Spleen (tissue), 7 donors: Measurements from ENCODE around the gene GCK.

ENCODE experiments used
- POLR2A ChIP-seq, 3 donors: fragments of 450-650 bp; IDR thresholded peaks; one replicate each; pipeline ENCODE4 v1.5.1; 2017; ENCODE audit warnings: antibody characterized with exemption in 3 of 3, mild to moderate bottlenecking in 1 of 3
- POLR2AphosphoS5 ChIP-seq, 3 donors: sonication (generic); formaldehyde crosslinking; IDR thresholded peaks; one replicate each; pipeline ENCODE4 v1.5.1; 2017; ENCODE audit warnings: antibody characterized with exemption in 3 of 3
- TF ChIP-seq, protein P1 (sequence below), 11 experiments: fragments of 200-600 bp in 7 of 11; fragments of 450-650 bp in 4 of 11; sonication (generic) in 4 of 11; IDR thresholded peaks in 8 of 11; conservative IDR thresholded peaks in 3 of 11; 1 replicate in 7 of 11; 2 replicates in 4 of 11; pipeline versions ENCODE4 v1.4.0 to v1.8.0; 2016 to 2021; ENCODE audit warnings: antibody characterized with exemption in 11 of 11, inconsistent platforms in 4 of 11, mild to moderate bottlenecking in 1 of 11
- donor health status: DM: no; HTN: no; CAD: no; lungs with moderate emphysema.
- donor health status: DM: no; HTN: no; CAD: no.
- donor health status: DM: no; HTN: no; CAD: no.

- TF ChIP-seq, protein P1, sequence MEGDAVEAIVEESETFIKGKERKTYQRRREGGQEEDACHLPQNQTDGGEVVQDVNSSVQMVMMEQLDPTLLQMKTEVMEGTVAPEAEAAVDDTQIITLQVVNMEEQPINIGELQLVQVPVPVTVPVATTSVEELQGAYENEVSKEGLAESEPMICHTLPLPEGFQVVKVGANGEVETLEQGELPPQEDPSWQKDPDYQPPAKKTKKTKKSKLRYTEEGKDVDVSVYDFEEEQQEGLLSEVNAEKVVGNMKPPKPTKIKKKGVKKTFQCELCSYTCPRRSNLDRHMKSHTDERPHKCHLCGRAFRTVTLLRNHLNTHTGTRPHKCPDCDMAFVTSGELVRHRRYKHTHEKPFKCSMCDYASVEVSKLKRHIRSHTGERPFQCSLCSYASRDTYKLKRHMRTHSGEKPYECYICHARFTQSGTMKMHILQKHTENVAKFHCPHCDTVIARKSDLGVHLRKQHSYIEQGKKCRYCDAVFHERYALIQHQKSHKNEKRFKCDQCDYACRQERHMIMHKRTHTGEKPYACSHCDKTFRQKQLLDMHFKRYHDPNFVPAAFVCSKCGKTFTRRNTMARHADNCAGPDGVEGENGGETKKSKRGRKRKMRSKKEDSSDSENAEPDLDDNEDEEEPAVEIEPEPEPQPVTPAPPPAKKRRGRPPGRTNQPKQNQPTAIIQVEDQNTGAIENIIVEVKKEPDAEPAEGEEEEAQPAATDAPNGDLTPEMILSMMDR (IDR thresholded peaks at IDR 0.05 in 8 of 11, conservative IDR thresholded peaks at IDR 0.05 in 3 of 11), result no peak
- TF ChIP-seq POLR2A (IDR thresholded peaks at IDR 0.05) (no peak), POLR2AphosphoS5 (IDR thresholded peaks at IDR 0.05) (peak in 1 of 3 donors; percentile 69)
These were observed 76.8 kb downstream of the GCK start for GRCh38 chr7:44112231-44112996.
